Sigmoid colon (tissue), 7 donors: ENCODE results near the gene CCL19. TPM values are rescaled to one million over a fixed set of nuclear protein-coding genes. Genes with fewer than 3 reads are reported as not detected.

Source experiments
- DNase-seq: peaks from one replicate; pipeline ENCODE4 v3.0.0-alpha.2; 2019
- H3K27ac ChIP-seq, 4 donors: fragments of 200-600 bp; sonication (generic); one replicate each; pipeline ENCODE4 v1.5.1; 2016 to 2019; ENCODE audit warnings: mild to moderate bottlenecking in 1 of 4
- H3K27me3 ChIP-seq, 3 donors: fragments of 200-600 bp; sonication (generic); one replicate each; pipeline ENCODE4 v1.5.1; 2019; ENCODE audit warnings: mild to moderate bottlenecking in 1 of 3
- H3K36me3 ChIP-seq, 4 donors: fragments of 200-600 bp; sonication (generic); one replicate each; pipeline ENCODE4 v1.5.1; 2016 to 2019
- H3K4me1 ChIP-seq, 4 donors: fragments of 200-600 bp; sonication (generic); one replicate each; pipeline ENCODE4 v1.5.1; 2017 to 2019
- H3K4me3 ChIP-seq, 4 donors: fragments of 200-600 bp; sonication (generic); one replicate each; pipeline ENCODE4 v1.5.1; 2017 to 2019; ENCODE audit warnings: mild to moderate bottlenecking in 2 of 4, moderate library complexity in 1 of 4
- H3K9me3 ChIP-seq, 4 donors: fragments of 200-600 bp in 3 of 4; sonication (generic) in 3 of 4; one replicate each; pipeline versions ENCODE4 v1.5.1 to v1.6.1; 2013 to 2019
- CTCF ChIP-seq, 4 experiments: fragments of 450-650 bp in 3 of 4; fragments of 200-600 bp in 1 of 4; IDR thresholded peaks; one replicate each; pipeline ENCODE4 v1.5.1; 2016 to 2019; ENCODE audit warnings: antibody characterized with exemption in 4 of 4, mild to moderate bottlenecking in 3 of 4, moderate library complexity in 2 of 4
- EP300 ChIP-seq, 4 donors: sonication (generic); formaldehyde crosslinking; IDR thresholded peaks; one replicate each; pipeline ENCODE4 v1.6.1; 2017; ENCODE audit warnings: antibody characterized with exemption in 4 of 4
- POLR2A ChIP-seq, 2 donors: fragments of 450-650 bp; IDR thresholded peaks; one replicate each; pipeline ENCODE4 v1.6.1; 2016; ENCODE audit warnings: antibody characterized with exemption in 2 of 2, mild to moderate bottlenecking in 2 of 2, moderate library complexity in 2 of 2
- POLR2AphosphoS5 ChIP-seq, 4 donors: sonication (generic); formaldehyde crosslinking; IDR thresholded peaks; one replicate each; pipeline ENCODE4 v1.6.1; 2017; ENCODE audit warnings: antibody characterized with exemption in 4 of 4
- WGBS, 2 donors: extraction: QIAGEN DNeasy Blood & Tissue Kit; methylation state at CpG; one replicate each; pipeline ENCODE4 v1.1.7; 2013; 5-methylcytosine and 5-hydroxymethylcytosine counted together
- intact Hi-C: fragments of 100-400 bp; cut with DNase I; formaldehyde crosslinking; loops from one replicate; pipeline ENCODE4 v1.15.1; 2023
- polyA plus RNA-seq, 3 donors: library from polyadenylated mRNA; stranded (reverse); fragments of 200-250 nt; gene quantifications; one replicate each; pipeline ENCODE4 v1.2.3, GENCODE V29; 2013
- total RNA-seq, 4 donors: library from RNA; depleted of rRNA; stranded (reverse); fragments of >200 nt; gene quantifications; one replicate each; pipeline ENCODE4 v1.1.0, GENCODE V29; 2016
- donor health status: healthy with polysubstance abuse.
- donor health status: Bipolar disorder and iron deficiency.
- donor health status: healthy.

Gene CCL19
- total and polyA plus RNA-seq, 7 donors: 1.8 to 415 (median 3.8) TPM; not detected in 3

DNA sequence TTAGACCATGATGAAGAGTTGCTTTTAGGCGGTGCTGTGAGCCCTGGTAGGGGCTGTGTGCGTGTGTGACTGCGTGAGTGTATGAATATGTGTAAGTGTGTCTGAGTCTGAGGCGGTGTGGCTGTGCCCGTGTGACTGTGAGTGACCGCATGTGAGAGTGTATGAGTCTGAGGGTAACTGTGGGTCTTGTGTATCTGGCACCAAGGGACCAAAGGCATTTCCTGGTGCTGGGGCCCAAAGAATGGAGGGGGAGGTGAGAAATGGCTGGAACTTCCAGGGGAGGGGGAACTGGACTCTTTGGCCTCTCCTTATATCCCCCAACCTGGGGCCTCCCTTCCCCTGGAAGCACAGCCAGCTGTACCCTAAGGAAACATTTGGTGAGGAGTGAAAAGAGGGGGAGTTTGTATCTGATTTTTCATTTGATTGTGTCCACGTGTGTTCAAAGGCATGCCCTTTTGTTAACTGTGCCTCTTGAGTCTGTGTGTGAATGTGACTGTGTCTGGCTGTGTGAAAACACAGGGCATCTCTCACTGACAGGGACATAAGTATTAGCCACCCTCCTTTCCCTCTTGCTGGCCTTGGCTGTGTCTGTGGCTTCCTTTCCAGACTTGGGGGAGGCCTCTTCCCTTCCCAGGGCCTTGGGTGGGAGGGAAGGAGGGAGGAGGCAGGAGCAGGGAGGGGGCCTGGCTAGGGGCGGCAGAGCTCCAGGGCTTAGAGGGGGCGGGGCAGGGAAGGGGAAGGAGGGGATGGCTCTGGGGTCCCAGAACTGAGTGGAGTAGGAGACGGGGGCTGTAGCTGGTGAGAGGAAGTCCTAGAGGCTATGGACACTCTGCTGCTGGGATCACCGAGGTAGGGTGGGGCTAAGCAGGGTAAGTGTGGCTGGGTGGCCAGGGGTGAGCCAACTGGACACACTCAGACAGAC is 37.7 kb downstream of the CCL19 start:
- Histone ChIP-seq H3K27ac (peak overlapping the region; percentile 83 to 91 (median 88)), H3K4me3 (peak overlapping the region in 3 of 4 donors; percentile 48 to 56 (median 52)), H3K27me3 (no peaks in the 10 kb centered on the region), H3K4me1 (peaks cover 0 to 67% (median 56%) of the 10 kb centered on the region in 4 donors), H3K9me3 (no peaks in the 10 kb centered on the region), H3K36me3 (peaks cover 5 to 38% (median 16%) of the 10 kb centered on the region in 4 donors)
- intact Hi-C loops: loop anchor here (5.0 kb wide), 1 partner anchor 339 kb away; no protein-coding TSS in a partner anchor
- WGBS, 2 donors: 57 to 61% methylated on average over 11 of the region's 11 CpGs
- peak; percentile 75 for DNase-seq
- no peak for TF ChIP-seq EP300 (IDR thresholded peaks at IDR 0.05)
- peak in 2 of 4 donors; percentile 14 to 52 for TF ChIP-seq POLR2AphosphoS5 (IDR thresholded peaks at IDR 0.05)

- peak overlapping the region; percentile 43 to 56 (median 50) for H3K4me3 ChIP-seq
- no peaks in the 10 kb centered on the region for H3K27me3 ChIP-seq
- peaks cover 5 to 34% (median 17%) of the 10 kb centered on the region in 4 donors for H3K36me3 ChIP-seq
- no peaks in the 10 kb centered on the region for H3K9me3 ChIP-seq
- peak overlapping the region; percentile 83 to 91 (median 88) for H3K27ac ChIP-seq
- intact Hi-C loops: loop anchor here (5.0 kb wide), 1 partner anchor 340 kb away; no protein-coding TSS in a partner anchor
- no peak for DNase-seq
- 20 to 44% methylated on average over 5 of the region's 5 CpGs for WGBS, 2 donors
- TF ChIP-seq EP300 (IDR thresholded peaks at IDR 0.05) (no peak), CTCF (IDR thresholded peaks at IDR 0.05) (no peak), POLR2AphosphoS5 (IDR thresholded peaks at IDR 0.05) (no peak), POLR2A (IDR thresholded peaks at IDR 0.05) (no peak)
- H3K4me1 ChIP-seq: peaks cover 0 to 75% (median 64%) of the 10 kb centered on the region in 4 donors
These were observed 38.5 kb downstream of the CCL19 start for GRCh38 chr9:34652602-34653000.

DNA sequence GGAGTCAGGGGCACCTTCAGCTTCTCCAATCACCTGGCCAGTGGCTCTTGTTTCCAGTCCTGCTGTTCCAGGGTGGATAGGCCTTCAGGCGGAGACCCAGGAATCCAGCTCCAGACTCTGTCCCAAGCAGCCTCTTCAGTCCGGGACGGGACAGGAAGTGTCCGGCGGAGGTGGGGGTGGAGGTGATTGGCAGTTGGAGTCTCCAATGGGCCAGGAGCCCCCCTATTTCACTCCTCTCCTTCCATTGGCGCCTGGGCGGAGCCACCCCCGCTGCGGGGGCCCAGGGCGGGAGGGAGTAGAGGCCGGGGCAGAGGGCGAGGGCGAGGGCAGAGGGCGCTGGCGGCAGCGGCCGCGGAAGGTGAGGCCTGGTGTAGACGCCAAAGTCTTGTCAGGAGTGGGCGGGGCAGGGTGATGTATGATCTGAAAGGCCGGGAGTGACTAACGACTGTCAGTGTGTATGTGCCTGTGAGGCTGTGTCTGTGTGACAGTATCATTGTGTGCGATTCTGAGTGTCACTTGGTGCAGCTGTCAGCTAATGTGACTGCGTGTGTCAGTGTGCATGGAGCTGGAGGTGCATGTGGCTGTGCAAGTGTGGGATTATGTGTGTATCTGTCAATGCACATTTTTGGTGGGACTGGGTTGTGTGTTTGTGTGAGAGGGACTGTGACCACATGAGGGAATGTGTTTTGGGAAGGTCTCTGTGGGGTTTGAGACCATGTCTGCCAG is 39.0 kb downstream of the CCL19 start, which contains the start of gene IL11RA:
Gene IL11RA (plus strand): TSS at position 310 of the 726 bp plus-strand sequence. CDS start 3,033 bp downstream, outside the sequence.
- 6 to 28% methylated on average over 24 of the region's 24 CpGs for WGBS, 2 donors
- H3K9me3 ChIP-seq: no peaks in the 10 kb centered on the region
- TF ChIP-seq EP300 (IDR thresholded peaks at IDR 0.05) (no peak), POLR2A (IDR thresholded peaks at IDR 0.05) (peak in 1 of 2 donors; percentile 47), CTCF (IDR thresholded peaks at IDR 0.05) (no peak), POLR2AphosphoS5 (IDR thresholded peaks at IDR 0.05) (peak; percentile 41 to 84 (median 74))
- intact Hi-C loops: loop anchor here (5.0 kb wide), 1 partner anchor 340 kb away; no protein-coding TSS in a partner anchor
- peak; percentile 97 for DNase-seq
- peak within 1 kb of the TSS; percentile 43 to 56 (median 50) for H3K4me3 ChIP-seq
- H3K27ac ChIP-seq: peak within 1 kb of the TSS; percentile 83 to 91 (median 88)
- peaks cover 5 to 29% (median 14%) of the 10 kb centered on the region in 4 donors for H3K36me3 ChIP-seq
- H3K27me3 ChIP-seq: no peaks in the 10 kb centered on the region
- peaks cover 0 to 80% (median 69%) of the 10 kb centered on the region in 4 donors for H3K4me1 ChIP-seq

GRCh38 chr9:34651321-34651720 is 39.8 kb downstream of the CCL19 start:
- H3K27me3 ChIP-seq: no peaks in the 10 kb centered on the region
- intact Hi-C loops: loop anchor here (5.0 kb wide), 1 partner anchor 341 kb away; no protein-coding TSS in a partner anchor
- H3K27ac ChIP-seq: peak overlapping the region; percentile 83 to 91 (median 88)
- no peaks in the 10 kb centered on the region for H3K9me3 ChIP-seq
- TF ChIP-seq CTCF (IDR thresholded peaks at IDR 0.05) (no peak), EP300 (IDR thresholded peaks at IDR 0.05) (no peak), POLR2AphosphoS5 (IDR thresholded peaks at IDR 0.05) (no peak), POLR2A (IDR thresholded peaks at IDR 0.05) (no peak)
- H3K4me1 ChIP-seq: peaks cover 0 to 80% (median 70%) of the 10 kb centered on the region in 4 donors
- H3K4me3 ChIP-seq: peak overlapping the region; percentile 43 to 56 (median 50)
- peaks cover 5 to 29% (median 14%) of the 10 kb centered on the region in 4 donors for H3K36me3 ChIP-seq
- WGBS, 2 donors: 42 to 66% methylated on average over 4 of the region's 4 CpGs
- peak; percentile 81 for DNase-seq
